Caco-2 (cell line): ENCODE measurements around the gene BLVRB. TPM values are rescaled to one million over a fixed set of nuclear protein-coding genes. Genes with fewer than 3 reads are reported as not detected.
"Not testable (repeated sequence)": the region's sequence is repeated elsewhere in the genome, so short reads cannot be mapped to it uniquely, and the experiment has no call there.

ENCODE experiments used
- BruUV-seq: library from RNA; stranded (reverse); fragments of 400-500 nt; replicated peaks from 2 replicates; lab custom pipeline; 2021; lab: Mats Ljungman, UMichigan
- CTCF ChIA-PET: fragments of 300-600 bp; sonication (Branson Sonifier 250); formaldehyde crosslinking; loops from one replicate; lab custom pipeline; 2022; ENCODE audit warnings: antibody characterized with exemption; lab: Charles Lee
- POLR2A ChIA-PET: fragments of 300-600 bp; sonication (Branson Sonifier 250); formaldehyde crosslinking; loops from one replicate; lab custom pipeline; 2022; ENCODE audit warnings: antibody characterized with exemption; lab: Charles Lee
- DNase-seq, 2 experiments: peaks; one replicate each; pipeline versions ENCODE4 v3.0.0 to v3.0.0-alpha.2; 2020 to 2022
- H3K27me3 ChIP-seq: replicated peaks from 2 replicates; pipeline ENCODE4 v1.6.0; 2011; ENCODE audit warnings: low read length; ENCODE audit not compliant: control insufficient read depth, insufficient read depth
- H3K36me3 ChIP-seq: 2 replicates; pipeline ENCODE4 v1.5.1; 2011; ENCODE audit warnings: low read length; ENCODE audit not compliant: control insufficient read depth, insufficient read depth
- H3K4me1 ChIP-seq: fragments of 250-450 bp; sonication (Bioruptor Pico); 2 replicates; pipeline ENCODE4 v1.5.1; 2020; ENCODE audit warnings: mild to moderate bottlenecking
- H3K4me3 ChIP-seq: 2 replicates; pipeline ENCODE4 v1.5.1; 2011; ENCODE audit warnings: low read depth, mild to moderate bottlenecking, control low read depth, low read length
- H3K9me3 ChIP-seq: fragments of 250-450 bp; sonication (Bioruptor Pico); 2 replicates; pipeline ENCODE4 v1.5.1; 2020; ENCODE audit warnings: mild to moderate bottlenecking, moderate library complexity
- H3K27ac Mint-ChIP-seq: one replicate; pipeline ENCODE4 v1.8.0; 2022; ENCODE audit warnings: mixed read lengths; ENCODE audit not compliant: unreplicated experiment
- H3K27me3 Mint-ChIP-seq: one replicate; pipeline ENCODE4 v1.8.0; 2022; ENCODE audit warnings: mixed read lengths; ENCODE audit not compliant: insufficient read depth, unreplicated experiment
- H3K36me3 Mint-ChIP-seq: one replicate; pipeline ENCODE4 v1.8.0; 2022; ENCODE audit warnings: mild to moderate bottlenecking, mixed read lengths; ENCODE audit not compliant: insufficient read depth, unreplicated experiment
- H3K4me1 Mint-ChIP-seq: one replicate; pipeline ENCODE4 v1.8.0; 2022; ENCODE audit warnings: low read depth, mixed read lengths; ENCODE audit not compliant: unreplicated experiment
- H3K4me3 Mint-ChIP-seq: one replicate; pipeline ENCODE4 v1.8.0; 2022; ENCODE audit warnings: mild to moderate bottlenecking, moderate library complexity, mixed read lengths; ENCODE audit not compliant: unreplicated experiment
- H3K9me3 Mint-ChIP-seq: one replicate; pipeline ENCODE4 v1.8.0; 2022; ENCODE audit warnings: mixed read lengths; ENCODE audit not compliant: unreplicated experiment
- intact Hi-C: fragments of 100-400 bp; cut with micrococcal nuclease; formaldehyde crosslinking; loops from one replicate; pipeline ENCODE4 v1.10.0; 2022; ENCODE audit not compliant: unreplicated experiment
- total RNA-seq: library from RNA; stranded (reverse); gene quantifications from 2 replicates; pipeline ENCODE4 v1.2.3, GENCODE V29; 2022
- TF ChIP-seq, protein P1 (sequence below), 2 experiments: fragments of 200-600 bp in 1 of 2; IDR thresholded peaks; 1 replicate in 1 of 2; 2 replicates in 1 of 2; pipeline versions ENCODE4 v1.5.1 to v1.8.0; 2011 to 2022; ENCODE audit warnings: antibody characterized with exemption in 1 of 2, control low read depth in 1 of 2, inconsistent platforms in 1 of 2, low read depth in 1 of 2, low read length in 1 of 2, mild to moderate bottlenecking in 1 of 2, moderate library complexity in 1 of 2; ENCODE audit not compliant: insufficient read depth in 1 of 2, severe bottlenecking in 1 of 2, unreplicated experiment in 1 of 2

BLVRB gene
- total RNA-seq, 1 experiment from 2014 or later, result 101 TPM

- no peak overlapping the region for H3K4me3 Mint-ChIP-seq
- H3K36me3 Mint-ChIP-seq, result peaks cover 20% of the 10 kb centered on the region
- no peaks in the 10 kb centered on the region for H3K27me3 ChIP-seq
- POLR2A ChIA-PET, result no interaction called here
- peaks cover 11% of the 10 kb centered on the region for H3K4me1 ChIP-seq
- no peak overlapping the region for H3K4me3 ChIP-seq
- H3K27me3 Mint-ChIP-seq, result no peaks in the 10 kb centered on the region
- no peaks in the 10 kb centered on the region; the same call in 1 of the 2 replicates for H3K36me3 ChIP-seq
- H3K9me3 ChIP-seq, result no peaks in the 10 kb centered on the region
- TF ChIP-seq, protein P1, sequence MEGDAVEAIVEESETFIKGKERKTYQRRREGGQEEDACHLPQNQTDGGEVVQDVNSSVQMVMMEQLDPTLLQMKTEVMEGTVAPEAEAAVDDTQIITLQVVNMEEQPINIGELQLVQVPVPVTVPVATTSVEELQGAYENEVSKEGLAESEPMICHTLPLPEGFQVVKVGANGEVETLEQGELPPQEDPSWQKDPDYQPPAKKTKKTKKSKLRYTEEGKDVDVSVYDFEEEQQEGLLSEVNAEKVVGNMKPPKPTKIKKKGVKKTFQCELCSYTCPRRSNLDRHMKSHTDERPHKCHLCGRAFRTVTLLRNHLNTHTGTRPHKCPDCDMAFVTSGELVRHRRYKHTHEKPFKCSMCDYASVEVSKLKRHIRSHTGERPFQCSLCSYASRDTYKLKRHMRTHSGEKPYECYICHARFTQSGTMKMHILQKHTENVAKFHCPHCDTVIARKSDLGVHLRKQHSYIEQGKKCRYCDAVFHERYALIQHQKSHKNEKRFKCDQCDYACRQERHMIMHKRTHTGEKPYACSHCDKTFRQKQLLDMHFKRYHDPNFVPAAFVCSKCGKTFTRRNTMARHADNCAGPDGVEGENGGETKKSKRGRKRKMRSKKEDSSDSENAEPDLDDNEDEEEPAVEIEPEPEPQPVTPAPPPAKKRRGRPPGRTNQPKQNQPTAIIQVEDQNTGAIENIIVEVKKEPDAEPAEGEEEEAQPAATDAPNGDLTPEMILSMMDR (IDR thresholded peaks at IDR 0.05; ENCODE audit: insufficient read depth in 1 of 2, low read depth in 1 of 2, low read length in 1 of 2, severe bottlenecking in 1 of 2, unreplicated experiment in 1 of 2), result no peak
- BruUV-seq, result no TSS peak
- H3K27ac Mint-ChIP-seq, result no peak overlapping the region
- peaks cover 5% of the 10 kb centered on the region for H3K4me1 Mint-ChIP-seq
- no peak for DNase-seq
- no peaks in the 10 kb centered on the region for H3K9me3 Mint-ChIP-seq
- intact Hi-C loops, result no loop called here
- CTCF ChIA-PET, result interaction anchor here (0.6 kb wide), 1 partner anchor 93 kb away, joined by 5 read pairs; no protein-coding TSS in a partner anchor
Measured at GRCh38 chr19:40457953-40458596, 7.5 kb downstream of the BLVRB start.

- BruUV-seq, result no TSS peak
- Histone ChIP-seq H3K27me3 (no peaks in the 10 kb centered on the region), H3K4me3 (no peak overlapping the region), H3K4me1 (peaks cover 18% of the 10 kb centered on the region), H3K36me3 (no peaks in the 10 kb centered on the region; the same call in 1 of the 2 replicates), H3K9me3 (no peaks in the 10 kb centered on the region)
- Mint-ChIP-seq H3K36me3 (peaks cover 27% of the 10 kb centered on the region), H3K9me3 (no peaks in the 10 kb centered on the region), H3K27ac (no peak overlapping the region), H3K4me3 (no peak overlapping the region), H3K4me1 (peaks cover 12% of the 10 kb centered on the region), H3K27me3 (no peaks in the 10 kb centered on the region)
- POLR2A ChIA-PET, result interaction anchor here (0.6 kb wide), 1 partner anchor 49 kb away, joined by 3 read pairs; no protein-coding TSS in a partner anchor
- DNase-seq, result no peak
- TF ChIP-seq, protein P1 (IDR thresholded peaks at IDR 0.05; ENCODE audit: insufficient read depth in 1 of 2, low read depth in 1 of 2, low read length in 1 of 2, severe bottlenecking in 1 of 2, unreplicated experiment in 1 of 2), result no peak
- CTCF ChIA-PET, result no interaction called here
- intact Hi-C loops, result no loop called here
Measured at GRCh38 chr19:40457048-40457447, 8.5 kb downstream of the BLVRB start.

DNA sequence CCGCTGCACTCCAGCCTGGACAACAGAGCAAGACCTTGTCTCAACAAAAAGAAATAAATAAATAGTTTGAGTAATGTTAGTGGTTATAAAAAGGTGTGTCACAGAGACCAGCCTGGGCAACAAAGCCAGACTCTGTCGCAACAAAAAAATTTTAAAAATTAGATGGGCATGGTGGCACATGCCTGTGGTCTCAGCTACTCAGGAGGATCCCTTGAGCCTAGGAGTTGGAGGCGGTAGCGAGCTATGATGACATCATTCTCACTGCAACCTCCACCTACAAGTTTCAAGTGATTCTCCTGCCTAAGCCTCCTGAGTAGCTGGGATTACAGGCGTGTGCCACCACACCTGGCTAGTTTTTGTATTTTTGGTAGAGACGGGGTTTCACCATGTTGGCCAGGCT lies 11.6 kb downstream of the BLVRB start:
- not testable (repeated sequence) for BruUV-seq, H3K27me3 Mint-ChIP-seq
- CTCF ChIA-PET, result interaction anchor here (0.6 to 2.7 kb wide), 9 partner anchors 11 to 150 kb away, joined by 3 to 34 read pairs (median 7); partner anchors contain the start of genes BLVRB, PRX and SERTAD1

More for the DNA sequence above, 11.6 kb downstream of the BLVRB start:
- POLR2A ChIA-PET, result interaction anchor here (0.5 to 2.1 kb wide), 10 partner anchors 9 to 169 kb away, joined by 3 to 26 read pairs (median 10); partner anchors contain the start of genes BLVRB, SERTAD1, SERTAD3 and SPTBN4
- peaks cover 39% of the 10 kb centered on the region for H3K36me3 Mint-ChIP-seq
- not testable (repeated sequence) for H3K9me3 ChIP-seq, H3K27me3 ChIP-seq, H3K36me3 ChIP-seq, H3K4me3 Mint-ChIP-seq, DNase-seq, H3K9me3 Mint-ChIP-seq, H3K4me3 ChIP-seq
- H3K4me1 Mint-ChIP-seq, result peaks cover 17% of the 10 kb centered on the region
- H3K4me1 ChIP-seq, result peaks cover 18% of the 10 kb centered on the region
- H3K27ac Mint-ChIP-seq, result peak overlapping the region; percentile 84
- intact Hi-C loops, result loop anchor here (1.0 kb wide), 1 partner anchor 10 kb away; no protein-coding TSS in a partner anchor
